ENCODE results near the gene CACNA2D3. TPM values are rescaled to one million over a fixed set of nuclear protein-coding genes. Genes with fewer than 3 reads are reported as not detected.

CACNA2D3 gene
- total and polyA plus RNA-seq, 2 experiments from 2014 or later, result 1.1 to 2.5 TPM

DNA sequence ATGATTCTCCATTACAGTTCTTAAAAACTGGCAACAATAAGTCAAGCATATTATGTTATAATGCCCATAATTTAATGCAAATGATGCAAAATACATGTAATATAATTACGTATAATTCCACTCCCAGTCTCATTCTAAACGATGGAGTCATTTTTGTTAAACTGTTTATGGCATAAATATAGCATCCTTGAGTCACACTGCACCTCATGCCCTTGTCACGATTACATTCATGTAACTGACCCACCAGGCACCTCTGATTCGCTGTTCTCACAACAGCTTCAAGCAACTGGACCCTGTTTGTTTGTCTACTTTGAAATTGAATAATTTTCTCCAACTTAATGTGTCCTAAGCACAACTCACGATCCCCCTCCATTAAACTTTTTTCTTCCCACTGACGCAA, 953.5 kb downstream of the CACNA2D3 start:
- H3K79me2 ChIP-seq, result no peaks in the 10 kb centered on the region
- H3K9me3 ChIP-seq (ENCODE audit: low read depth), result no peaks in the 10 kb centered on the region
- DNase-seq (ENCODE audit: low spot score), result no peak
- H3K27me3 ChIP-seq, result no peaks in the 10 kb centered on the region
- H3K9me2 ChIP-seq (replicated peaks; ENCODE audit: insufficient read depth), result no peaks in the 10 kb centered on the region
- H3K27ac ChIP-seq, result no peak overlapping the region
- H3K4me2 ChIP-seq, result no peak overlapping the region
- 93% methylated on average over 6 of the region's 6 CpGs for WGBS (ENCODE audit: low lambda C conversion rate, missing lambda C conversion rate)
- no peak overlapping the region for H2AFZ ChIP-seq
- H3K4me3 ChIP-seq, result no peak overlapping the region
- no peaks in the 10 kb centered on the region for H3K36me3 ChIP-seq (replicated peaks; ENCODE audit: insufficient read depth, low read depth)
- no peaks in the 10 kb centered on the region for H3K4me1 ChIP-seq (ENCODE audit: insufficient read depth)
- TF ChIP-seq EZH2 (IDR thresholded peaks at IDR 0.05; ENCODE audit: borderline replicate concordance) (no peak), EZH2phosphoT487 (IDR thresholded peaks at IDR 0.05; ENCODE audit: low read depth, severe bottlenecking, unreplicated experiment) (no peak)
- TF ChIP-seq, protein P1, sequence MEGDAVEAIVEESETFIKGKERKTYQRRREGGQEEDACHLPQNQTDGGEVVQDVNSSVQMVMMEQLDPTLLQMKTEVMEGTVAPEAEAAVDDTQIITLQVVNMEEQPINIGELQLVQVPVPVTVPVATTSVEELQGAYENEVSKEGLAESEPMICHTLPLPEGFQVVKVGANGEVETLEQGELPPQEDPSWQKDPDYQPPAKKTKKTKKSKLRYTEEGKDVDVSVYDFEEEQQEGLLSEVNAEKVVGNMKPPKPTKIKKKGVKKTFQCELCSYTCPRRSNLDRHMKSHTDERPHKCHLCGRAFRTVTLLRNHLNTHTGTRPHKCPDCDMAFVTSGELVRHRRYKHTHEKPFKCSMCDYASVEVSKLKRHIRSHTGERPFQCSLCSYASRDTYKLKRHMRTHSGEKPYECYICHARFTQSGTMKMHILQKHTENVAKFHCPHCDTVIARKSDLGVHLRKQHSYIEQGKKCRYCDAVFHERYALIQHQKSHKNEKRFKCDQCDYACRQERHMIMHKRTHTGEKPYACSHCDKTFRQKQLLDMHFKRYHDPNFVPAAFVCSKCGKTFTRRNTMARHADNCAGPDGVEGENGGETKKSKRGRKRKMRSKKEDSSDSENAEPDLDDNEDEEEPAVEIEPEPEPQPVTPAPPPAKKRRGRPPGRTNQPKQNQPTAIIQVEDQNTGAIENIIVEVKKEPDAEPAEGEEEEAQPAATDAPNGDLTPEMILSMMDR (IDR thresholded peaks at IDR 0.05; ENCODE audit: poor library complexity), result no peak
- H4K20me1 ChIP-seq (ENCODE audit: insufficient read depth, poor library complexity, severe bottlenecking), result no peaks in the 10 kb centered on the region

DNA sequence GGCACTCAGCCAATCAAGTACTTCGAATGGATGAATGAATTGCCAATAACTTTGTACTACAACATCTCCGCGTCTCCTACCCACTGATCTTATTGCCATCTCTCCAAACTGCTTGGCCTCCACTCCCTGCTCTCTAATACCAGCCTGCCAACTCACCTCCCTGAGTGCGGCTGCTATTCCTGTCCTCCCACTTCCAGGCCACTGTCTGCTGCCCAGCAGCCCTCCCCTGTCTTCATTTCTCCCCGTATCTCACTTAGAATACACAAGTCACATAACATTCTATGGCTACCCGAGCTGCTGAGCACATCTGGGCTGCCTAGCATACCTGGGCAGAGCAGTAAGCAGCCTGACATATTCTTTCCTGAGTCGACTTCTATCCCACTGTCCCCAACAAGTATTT, 955.4 kb downstream of the CACNA2D3 start:
- DNase-seq (ENCODE audit: low spot score), result no peak
- Histone ChIP-seq H3K27me3 (no peaks in the 10 kb centered on the region), H3K27ac (no peak overlapping the region), H3K9me2 (replicated peaks; ENCODE audit: insufficient read depth) (no peaks in the 10 kb centered on the region), H3K4me1 (ENCODE audit: insufficient read depth) (no peaks in the 10 kb centered on the region), H4K20me1 (ENCODE audit: insufficient read depth, poor library complexity, severe bottlenecking) (no peaks in the 10 kb centered on the region), H3K9me3 (ENCODE audit: low read depth) (no peaks in the 10 kb centered on the region), H3K36me3 (replicated peaks; ENCODE audit: insufficient read depth, low read depth) (no peaks in the 10 kb centered on the region), H3K79me2 (no peaks in the 10 kb centered on the region), H3K4me2 (no peak overlapping the region), H2AFZ (no peak overlapping the region), H3K4me3 (no peak overlapping the region)
- TF ChIP-seq, protein P1 (IDR thresholded peaks at IDR 0.05; ENCODE audit: poor library complexity), result no peak
- TF ChIP-seq EZH2phosphoT487 (IDR thresholded peaks at IDR 0.05; ENCODE audit: low read depth, severe bottlenecking, unreplicated experiment) (no peak), EZH2 (IDR thresholded peaks at IDR 0.05; ENCODE audit: borderline replicate concordance) (no peak)
- 84% methylated on average over 7 of the region's 7 CpGs for WGBS (ENCODE audit: low lambda C conversion rate, missing lambda C conversion rate)

DNA sequence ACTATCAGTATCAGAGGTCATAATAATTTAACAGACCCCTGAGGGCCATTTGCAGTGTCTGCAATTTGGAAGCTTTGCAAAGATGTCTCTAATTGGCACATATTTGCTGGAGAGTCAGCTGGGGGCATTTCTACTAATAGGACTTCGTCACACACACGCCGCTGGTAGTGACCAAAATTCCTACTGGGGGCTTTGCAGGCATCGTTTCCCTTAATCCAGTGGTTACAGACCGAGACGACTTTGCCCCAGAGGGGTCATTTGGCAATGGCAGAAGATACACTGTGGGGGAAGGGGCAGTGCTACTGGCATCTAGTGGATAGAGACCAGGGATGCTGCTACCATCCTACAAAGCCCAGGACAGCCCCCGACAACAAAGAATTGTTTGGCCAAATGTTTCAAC, 956.5 kb downstream of the CACNA2D3 start:
- H4K20me1 ChIP-seq (ENCODE audit: insufficient read depth, poor library complexity, severe bottlenecking), result no peaks in the 10 kb centered on the region
- H3K27me3 ChIP-seq, result no peaks in the 10 kb centered on the region
- no peak overlapping the region for H3K27ac ChIP-seq
- DNase-seq (ENCODE audit: low spot score), result no peak
- TF ChIP-seq EZH2phosphoT487 (IDR thresholded peaks at IDR 0.05; ENCODE audit: low read depth, severe bottlenecking, unreplicated experiment), result no peak
- TF ChIP-seq EZH2 (IDR thresholded peaks at IDR 0.05; ENCODE audit: borderline replicate concordance), result no peak
- TF ChIP-seq, protein P1 (IDR thresholded peaks at IDR 0.05; ENCODE audit: poor library complexity), result no peak
- H3K36me3 ChIP-seq (replicated peaks; ENCODE audit: insufficient read depth, low read depth), result no peaks in the 10 kb centered on the region
- no peaks in the 10 kb centered on the region for H3K79me2 ChIP-seq
- WGBS (ENCODE audit: low lambda C conversion rate, missing lambda C conversion rate), result 76% methylated on average over 7 of the region's 7 CpGs
- H3K4me2 ChIP-seq, result no peak overlapping the region
- no peak overlapping the region for H2AFZ ChIP-seq
- no peaks in the 10 kb centered on the region for H3K9me2 ChIP-seq (replicated peaks; ENCODE audit: insufficient read depth)
- H3K4me1 ChIP-seq (ENCODE audit: insufficient read depth), result no peaks in the 10 kb centered on the region
- H3K9me3 ChIP-seq (ENCODE audit: low read depth), result no peaks in the 10 kb centered on the region
- H3K4me3 ChIP-seq, result no peak overlapping the region

DNA sequence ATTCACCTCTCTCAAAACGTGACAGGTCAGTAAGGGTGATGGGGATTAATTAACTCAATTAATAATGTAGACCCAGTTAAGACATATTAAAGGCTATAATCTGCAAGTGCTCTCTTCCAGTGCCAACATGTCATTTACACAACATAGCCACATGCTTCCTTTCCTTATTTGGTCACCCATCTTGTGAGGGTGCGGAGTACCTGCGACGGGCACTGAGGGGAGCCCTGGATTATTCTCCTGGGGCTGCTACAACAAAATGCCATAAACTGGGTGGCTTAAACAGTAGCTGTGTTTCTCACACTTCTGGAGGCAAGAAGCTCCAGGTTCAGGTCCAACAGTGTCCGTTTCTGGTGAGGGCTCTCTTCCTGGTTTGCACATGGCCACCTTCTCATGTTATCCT, 962.9 kb downstream of the CACNA2D3 start:
- 81% methylated on average over 5 of the region's 5 CpGs for WGBS (ENCODE audit: low lambda C conversion rate, missing lambda C conversion rate)
- H2AFZ ChIP-seq, result no peak overlapping the region
- no peaks in the 10 kb centered on the region for H3K36me3 ChIP-seq (replicated peaks; ENCODE audit: insufficient read depth, low read depth)
- no peak for TF ChIP-seq EZH2 (IDR thresholded peaks at IDR 0.05; ENCODE audit: borderline replicate concordance)
- TF ChIP-seq, protein P1 (IDR thresholded peaks at IDR 0.05; ENCODE audit: poor library complexity), result no peak
- no peak for TF ChIP-seq EZH2phosphoT487 (IDR thresholded peaks at IDR 0.05; ENCODE audit: low read depth, severe bottlenecking, unreplicated experiment)
- no peaks in the 10 kb centered on the region for H3K4me1 ChIP-seq (ENCODE audit: insufficient read depth)
- no peaks in the 10 kb centered on the region for H3K9me2 ChIP-seq (replicated peaks; ENCODE audit: insufficient read depth)
- DNase-seq (ENCODE audit: low spot score), result no peak
- no peak overlapping the region for H3K27ac ChIP-seq
- H3K4me3 ChIP-seq, result no peak overlapping the region
- no peaks in the 10 kb centered on the region for H3K27me3 ChIP-seq
- H4K20me1 ChIP-seq (ENCODE audit: insufficient read depth, poor library complexity, severe bottlenecking), result no peaks in the 10 kb centered on the region
- H3K4me2 ChIP-seq, result no peak overlapping the region
- H3K9me3 ChIP-seq (ENCODE audit: low read depth), result no peaks in the 10 kb centered on the region
- H3K79me2 ChIP-seq, result no peaks in the 10 kb centered on the region

All from hepatocyte (in vitro differentiated cells).